B cell (primary cell): ENCODE data around the gene ATP6V0E1.

Source experiments
- EZH2 ChIP-seq: IDR thresholded peaks from 2 replicates; pipeline ENCODE4 v1.6.1; 2012; ENCODE audit warnings: borderline replicate concordance, low read depth, mild to moderate bottlenecking, moderate library complexity, low read length; ENCODE audit not compliant: insufficient read depth, poor library complexity, severe bottlenecking
- TF ChIP-seq, protein P1 (sequence below): fragments of 200-600 bp; IDR thresholded peaks from one replicate; pipeline ENCODE4 v1.8.0; 2022; ENCODE audit warnings: antibody characterized with exemption, mild to moderate bottlenecking

DNA sequence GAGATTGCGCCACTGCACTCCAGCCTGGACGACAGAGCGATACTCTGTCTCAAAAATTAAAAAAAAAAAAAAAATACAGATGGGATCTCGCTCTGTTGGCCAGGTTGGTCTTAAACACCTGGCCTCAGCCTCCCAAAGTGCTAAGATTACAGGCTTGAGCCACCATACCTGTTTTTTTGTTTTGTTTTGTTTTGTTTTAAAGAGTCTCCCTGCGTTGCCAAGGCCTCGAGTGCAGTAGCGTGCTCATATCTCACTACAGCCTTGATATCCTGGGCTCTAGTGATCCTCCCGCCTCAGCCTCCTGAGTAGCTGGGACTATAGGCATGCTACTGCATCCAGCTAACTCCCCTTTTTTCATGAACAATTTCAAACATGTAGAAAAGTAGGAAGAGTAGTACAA lies 7.2 kb downstream of the ATP6V0E1 start:
- no peak for TF ChIP-seq EZH2
- TF ChIP-seq, protein P1, sequence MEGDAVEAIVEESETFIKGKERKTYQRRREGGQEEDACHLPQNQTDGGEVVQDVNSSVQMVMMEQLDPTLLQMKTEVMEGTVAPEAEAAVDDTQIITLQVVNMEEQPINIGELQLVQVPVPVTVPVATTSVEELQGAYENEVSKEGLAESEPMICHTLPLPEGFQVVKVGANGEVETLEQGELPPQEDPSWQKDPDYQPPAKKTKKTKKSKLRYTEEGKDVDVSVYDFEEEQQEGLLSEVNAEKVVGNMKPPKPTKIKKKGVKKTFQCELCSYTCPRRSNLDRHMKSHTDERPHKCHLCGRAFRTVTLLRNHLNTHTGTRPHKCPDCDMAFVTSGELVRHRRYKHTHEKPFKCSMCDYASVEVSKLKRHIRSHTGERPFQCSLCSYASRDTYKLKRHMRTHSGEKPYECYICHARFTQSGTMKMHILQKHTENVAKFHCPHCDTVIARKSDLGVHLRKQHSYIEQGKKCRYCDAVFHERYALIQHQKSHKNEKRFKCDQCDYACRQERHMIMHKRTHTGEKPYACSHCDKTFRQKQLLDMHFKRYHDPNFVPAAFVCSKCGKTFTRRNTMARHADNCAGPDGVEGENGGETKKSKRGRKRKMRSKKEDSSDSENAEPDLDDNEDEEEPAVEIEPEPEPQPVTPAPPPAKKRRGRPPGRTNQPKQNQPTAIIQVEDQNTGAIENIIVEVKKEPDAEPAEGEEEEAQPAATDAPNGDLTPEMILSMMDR, result no peak
